Lower leg skin (tissue), 3 donors: ENCODE results near the gene LCORL.

Source experiments
- POLR2A ChIP-seq, 2 donors: fragments of 450-650 bp; IDR thresholded peaks; one replicate each; pipeline ENCODE4 v1.6.1; 2016 to 2017; ENCODE audit warnings: antibody characterized with exemption in 2 of 2, mild to moderate bottlenecking in 1 of 2, moderate library complexity in 1 of 2
- TF ChIP-seq, protein P1 (sequence below), 3 donors: fragments of 450-650 bp; IDR thresholded peaks; one replicate each; pipeline ENCODE4 v1.5.1; 2016; ENCODE audit warnings: antibody characterized with exemption in 3 of 3, mild to moderate bottlenecking in 3 of 3, moderate library complexity in 2 of 3

DNA sequence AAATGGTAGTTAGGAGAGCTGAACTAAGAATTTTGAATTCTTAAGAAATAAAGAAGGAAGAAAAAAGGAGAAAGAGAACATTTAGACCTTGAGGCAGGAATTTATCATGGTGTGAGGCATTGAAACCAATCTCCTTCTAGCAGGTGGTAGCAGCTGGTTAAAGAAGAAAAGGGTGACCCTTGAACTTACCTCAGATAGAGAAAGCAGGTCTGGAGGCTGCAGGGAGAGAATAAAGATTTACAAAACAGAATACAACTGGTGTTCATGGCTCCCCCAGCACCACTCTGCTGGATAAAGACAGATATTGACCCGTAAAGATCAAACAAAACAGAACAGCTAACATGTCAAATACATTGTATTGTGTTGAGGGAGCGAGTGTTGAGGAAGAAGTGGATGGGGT is 154.7 kb downstream of the LCORL start:
- TF ChIP-seq, protein P1, sequence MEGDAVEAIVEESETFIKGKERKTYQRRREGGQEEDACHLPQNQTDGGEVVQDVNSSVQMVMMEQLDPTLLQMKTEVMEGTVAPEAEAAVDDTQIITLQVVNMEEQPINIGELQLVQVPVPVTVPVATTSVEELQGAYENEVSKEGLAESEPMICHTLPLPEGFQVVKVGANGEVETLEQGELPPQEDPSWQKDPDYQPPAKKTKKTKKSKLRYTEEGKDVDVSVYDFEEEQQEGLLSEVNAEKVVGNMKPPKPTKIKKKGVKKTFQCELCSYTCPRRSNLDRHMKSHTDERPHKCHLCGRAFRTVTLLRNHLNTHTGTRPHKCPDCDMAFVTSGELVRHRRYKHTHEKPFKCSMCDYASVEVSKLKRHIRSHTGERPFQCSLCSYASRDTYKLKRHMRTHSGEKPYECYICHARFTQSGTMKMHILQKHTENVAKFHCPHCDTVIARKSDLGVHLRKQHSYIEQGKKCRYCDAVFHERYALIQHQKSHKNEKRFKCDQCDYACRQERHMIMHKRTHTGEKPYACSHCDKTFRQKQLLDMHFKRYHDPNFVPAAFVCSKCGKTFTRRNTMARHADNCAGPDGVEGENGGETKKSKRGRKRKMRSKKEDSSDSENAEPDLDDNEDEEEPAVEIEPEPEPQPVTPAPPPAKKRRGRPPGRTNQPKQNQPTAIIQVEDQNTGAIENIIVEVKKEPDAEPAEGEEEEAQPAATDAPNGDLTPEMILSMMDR (IDR thresholded peaks at IDR 0.05): no peak
- TF ChIP-seq POLR2A (IDR thresholded peaks at IDR 0.05): no peak
